Measurements from ENCODE around the gene CRACR2A. TPM values are rescaled to one million over a fixed set of nuclear protein-coding genes. Genes with fewer than 3 reads are reported as not detected.

Gene CRACR2A
- total and polyA plus RNA-seq, 9 of the 15 experiments (the other 6 are each of a cell fraction or from before 2014, with no cell fraction given), result 2.1 to 15.1 (median 10.4) TPM

- no peak overlapping the region for H3K9ac ChIP-seq (ENCODE audit: insufficient read depth in 1 of 2, low read depth in 2 of 2, low read length in 2 of 2)
- intact Hi-C loops (cut with micrococcal nuclease) (no loop called here), in situ Hi-C loops (cut with MboI) (no loop called here)
- no peak overlapping the region for H2AFZ ChIP-seq (ENCODE audit: low read depth, low read length)
- POLR2A ChIA-PET, result interaction anchor here (0.6 to 1.2 kb wide), 2 partner anchors 14 to 158 kb away, joined by 3 read pairs; no protein-coding TSS in a partner anchor
- TF ChIP-seq MLX (CRISPR knock-in tag; conservative IDR thresholded peaks at IDR 0.05) (no peak), HDAC3 (IDR thresholded peaks at IDR 0.05; ENCODE audit: borderline replicate concordance, partially characterized antibody) (no peak), HNRNPL (IDR thresholded peaks at IDR 0.05; ENCODE audit: low read depth, low read length) (no peak), ATF1 (CRISPR knock-in tag; IDR thresholded peaks at IDR 0.05) (no peak), ATF1 (tag; IDR thresholded peaks at IDR 0.05) (no peak), FOXA1 (IDR thresholded peaks at IDR 0.05; ENCODE audit: borderline replicate concordance) (no peak), ZBTB33 (CRISPR knock-in tag; IDR thresholded peaks at IDR 0.05) (no peak), HIVEP1 (CRISPR knock-in tag; IDR thresholded peaks at IDR 0.05) (no peak), SMARCE1 (IDR thresholded peaks at IDR 0.05) (no peak), ZFX (CRISPR knock-in tag; IDR thresholded peaks at IDR 0.05) (no peak), NR0B1 (IDR thresholded peaks at IDR 0.05; ENCODE audit: partially characterized antibody) (no peak), FOXA3 (CRISPR knock-in tag; conservative IDR thresholded peaks at IDR 0.05 in 1 of 2, IDR thresholded peaks at IDR 0.05 in 1 of 2) (no peak), ADNP (tag; IDR thresholded peaks at IDR 0.05) (no peak), SRSF7 (optimal IDR thresholded peaks at IDR 0.05; ENCODE audit: low read depth, low read length) (no peak), ZSCAN32 (CRISPR knock-in tag; IDR thresholded peaks at IDR 0.05) (no peak)
- H3K9me3 ChIP-seq (replicated peaks; ENCODE audit: control insufficient read depth, insufficient read depth, low read depth, low read length), result no peaks in the 10 kb centered on the region
- FAIRE-seq (no peak), DNase-seq (ENCODE audit: extremely low read depth in 1 of 4, low spot score in 3 of 4) (no peak), ATAC-seq (no peak)
- no peak overlapping the region for H3K4me2 ChIP-seq (ENCODE audit: insufficient read depth, low read length)
- no peaks in the 10 kb centered on the region for H3K36me3 ChIP-seq (ENCODE audit: control insufficient read depth, insufficient read depth, low read length)
- H3K4me3 ChIP-seq, result no peak overlapping the region
- CTCF ChIA-PET (ENCODE audit: low intra/inter-chr PET ratio), result no interaction called here
- no peak overlapping the region for H3K27ac ChIP-seq (ENCODE audit: extremely low read depth, low read depth, low read length)
- no peaks in the 10 kb centered on the region for H3K4me1 ChIP-seq (replicated peaks in 1 of 2; ENCODE audit: control insufficient read depth in 2 of 2, insufficient read depth in 2 of 2, low read length in 2 of 2)
- H3K79me2 ChIP-seq (ENCODE audit: control insufficient read depth, insufficient read depth, low read length), result no peaks in the 10 kb centered on the region
- 0% methylated on average over 5 of the region's 8 CpGs for WGBS (ENCODE audit: insufficient coverage, low coverage, missing lambda C conversion rate)
- no peaks in the 10 kb centered on the region for H4K20me1 ChIP-seq (replicated peaks; ENCODE audit: control insufficient read depth, insufficient read depth, low read length)
- no peaks in the 10 kb centered on the region for H3K9me1 ChIP-seq (ENCODE audit: control insufficient read depth, insufficient read depth, low read length)
- BruUV-seq (replicated peaks), result no TSS peak
- peaks cover 3 to 18% of the 10 kb centered on the region in 2 experiments; a peak in 4 of 5 replicates for H3K27me3 ChIP-seq (ENCODE audit: control insufficient read depth in 2 of 2, insufficient read depth in 2 of 2, low read length in 2 of 2)
Measured at GRCh38 chr12:3583656-3584334, 169.1 kb downstream of the CRACR2A start.

All from K562 (cell line).